Measurements from ENCODE around the gene KIF26B.

DNA sequence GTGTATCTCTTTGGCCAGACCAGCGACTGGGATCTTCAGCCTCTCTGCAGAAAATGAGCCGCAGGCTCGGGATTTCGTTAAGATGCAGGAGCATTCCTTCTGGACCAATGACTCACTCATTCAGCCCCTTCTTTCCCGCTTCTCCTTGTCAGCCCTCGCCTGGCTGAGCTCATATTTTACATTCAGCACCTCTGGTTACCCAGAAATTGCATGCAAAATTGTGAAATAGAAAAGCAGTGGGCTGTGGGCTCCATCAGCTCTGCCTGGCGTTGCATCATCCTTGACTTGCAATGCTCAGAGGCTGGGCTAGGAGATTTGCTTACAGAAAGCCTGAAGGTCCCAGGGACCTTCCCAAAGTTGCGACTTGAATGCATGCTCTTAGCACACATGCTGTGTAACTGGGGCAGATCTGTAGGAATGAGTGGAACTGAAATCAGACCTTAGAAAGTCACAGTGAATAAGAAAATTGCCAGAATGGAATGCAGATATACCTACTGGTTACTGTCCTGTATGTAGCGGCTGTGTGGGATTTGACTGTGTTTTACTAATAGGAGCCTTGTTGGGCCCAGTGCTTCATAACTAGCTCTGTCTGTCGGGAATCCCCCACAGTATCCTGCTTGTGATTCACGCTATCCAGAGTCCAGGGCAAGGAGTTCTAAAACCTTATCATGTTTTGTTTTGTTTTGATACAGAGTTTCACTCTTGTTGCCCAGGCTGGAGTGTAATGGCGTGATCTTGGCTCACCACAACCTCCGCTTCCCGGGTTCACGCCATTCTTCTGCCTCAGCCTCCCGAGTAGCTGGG is 444.8 kb downstream of the KIF26B start:
- TF ChIP-seq, protein P1, sequence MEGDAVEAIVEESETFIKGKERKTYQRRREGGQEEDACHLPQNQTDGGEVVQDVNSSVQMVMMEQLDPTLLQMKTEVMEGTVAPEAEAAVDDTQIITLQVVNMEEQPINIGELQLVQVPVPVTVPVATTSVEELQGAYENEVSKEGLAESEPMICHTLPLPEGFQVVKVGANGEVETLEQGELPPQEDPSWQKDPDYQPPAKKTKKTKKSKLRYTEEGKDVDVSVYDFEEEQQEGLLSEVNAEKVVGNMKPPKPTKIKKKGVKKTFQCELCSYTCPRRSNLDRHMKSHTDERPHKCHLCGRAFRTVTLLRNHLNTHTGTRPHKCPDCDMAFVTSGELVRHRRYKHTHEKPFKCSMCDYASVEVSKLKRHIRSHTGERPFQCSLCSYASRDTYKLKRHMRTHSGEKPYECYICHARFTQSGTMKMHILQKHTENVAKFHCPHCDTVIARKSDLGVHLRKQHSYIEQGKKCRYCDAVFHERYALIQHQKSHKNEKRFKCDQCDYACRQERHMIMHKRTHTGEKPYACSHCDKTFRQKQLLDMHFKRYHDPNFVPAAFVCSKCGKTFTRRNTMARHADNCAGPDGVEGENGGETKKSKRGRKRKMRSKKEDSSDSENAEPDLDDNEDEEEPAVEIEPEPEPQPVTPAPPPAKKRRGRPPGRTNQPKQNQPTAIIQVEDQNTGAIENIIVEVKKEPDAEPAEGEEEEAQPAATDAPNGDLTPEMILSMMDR (IDR thresholded peaks at IDR 0.05; ENCODE audit: insufficient read depth, low read length, poor library complexity, severe bottlenecking), result no peak
- TF ChIP-seq EZH2phosphoT487 (conservative IDR thresholded peaks at IDR 0.05; ENCODE audit: low read length), result no peak

Data from SU-DHL-6 (cell line).